Astrocyte (in vitro differentiated cells and primary cell): ENCODE measurements around the gene SENP1. TPM values are rescaled to one million over a fixed set of nuclear protein-coding genes. Genes with fewer than 3 reads are reported as not detected.

Source experiments
- DNase-seq: peaks from one replicate; pipeline ENCODE4 v3.0.0-alpha.2; 2010; ENCODE audit warnings: low read depth
- FAIRE-seq: peaks from 2 replicates; lab custom pipeline; 2011; peaks lifted over from hg19 to GRCh38; lab: Jason Lieb, UNC
- H2AFZ ChIP-seq: 2 replicates; pipeline ENCODE4 v1.6.0; 2012; ENCODE audit warnings: low read depth, low read length, inconsistent platforms
- H3K27ac ChIP-seq: 2 replicates; pipeline ENCODE4 v1.5.1; 2011; ENCODE audit warnings: low read depth, low read length, inconsistent platforms
- H3K27me3 ChIP-seq: 2 replicates; pipeline ENCODE4 v1.6.0; 2011; ENCODE audit warnings: low read length, inconsistent platforms; ENCODE audit not compliant: insufficient read depth
- H3K36me3 ChIP-seq: 2 replicates; pipeline ENCODE4 v1.5.1; 2011; ENCODE audit warnings: low read length, inconsistent platforms; ENCODE audit not compliant: insufficient read depth
- H3K4me1 ChIP-seq: 2 replicates; pipeline ENCODE4 v1.5.1; 2011; ENCODE audit warnings: low read length, inconsistent platforms; ENCODE audit not compliant: insufficient read depth
- H3K4me2 ChIP-seq: 2 replicates; pipeline ENCODE4 v1.6.0; 2012; ENCODE audit warnings: low read length, inconsistent platforms
- H3K4me3 ChIP-seq: 2 replicates; pipeline ENCODE4 v1.5.1; 2011; ENCODE audit warnings: low read depth, mild to moderate bottlenecking, low read length, inconsistent platforms; ENCODE audit not compliant: insufficient read depth
- H3K79me2 ChIP-seq: 2 replicates; pipeline ENCODE4 v1.6.0; 2012; ENCODE audit warnings: mild to moderate bottlenecking, low read length, inconsistent platforms; ENCODE audit not compliant: insufficient read depth
- H3K9ac ChIP-seq: 2 replicates; pipeline ENCODE4 v1.6.0; 2012; ENCODE audit warnings: mild to moderate bottlenecking, low read length, inconsistent platforms
- H3K9me3 ChIP-seq: 2 replicates; pipeline ENCODE4 v1.5.1; 2012; ENCODE audit warnings: low read depth, mild to moderate bottlenecking, low read length, inconsistent platforms; ENCODE audit not compliant: insufficient read depth
- H4K20me1 ChIP-seq: 2 replicates; pipeline ENCODE4 v1.6.0; 2012; ENCODE audit warnings: low read length, inconsistent platforms; ENCODE audit not compliant: insufficient read depth
- H3K27ac Mint-ChIP-seq: one replicate; pipeline ENCODE4 v1.8.0; 2021; ENCODE audit warnings: mild to moderate bottlenecking, mixed read lengths; ENCODE audit not compliant: unreplicated experiment
- H3K27me3 Mint-ChIP-seq: one replicate; pipeline ENCODE4 v1.8.0; 2021; ENCODE audit warnings: low read depth, mixed read lengths; ENCODE audit not compliant: unreplicated experiment
- H3K36me3 Mint-ChIP-seq: one replicate; pipeline ENCODE4 v1.8.0; 2021; ENCODE audit warnings: low read depth, mixed read lengths; ENCODE audit not compliant: unreplicated experiment
- H3K4me1 Mint-ChIP-seq: one replicate; pipeline ENCODE4 v1.8.0; 2021; ENCODE audit warnings: low read depth, mixed read lengths; ENCODE audit not compliant: unreplicated experiment
- H3K4me3 Mint-ChIP-seq: one replicate; pipeline ENCODE4 v1.8.0; 2021; ENCODE audit warnings: mild to moderate bottlenecking, moderate library complexity, mixed read lengths; ENCODE audit not compliant: unreplicated experiment
- H3K9me3 Mint-ChIP-seq: one replicate; pipeline ENCODE4 v1.8.0; 2021; ENCODE audit warnings: mild to moderate bottlenecking, mixed read lengths; ENCODE audit not compliant: unreplicated experiment
- EZH2 ChIP-seq: IDR thresholded peaks from 2 replicates; pipeline ENCODE4 v1.6.1; 2012; ENCODE audit warnings: mild to moderate bottlenecking, low read length, inconsistent platforms; ENCODE audit not compliant: insufficient read depth
- total RNA-seq: library from RNA; stranded (reverse); gene quantifications from 2 replicates; pipeline ENCODE4 v1.2.1, GENCODE V29; 2021
- TF ChIP-seq, protein P1 (sequence below): IDR thresholded peaks from 2 replicates; pipeline ENCODE4 v1.5.1; 2011; ENCODE audit warnings: low read depth, mild to moderate bottlenecking, inconsistent platforms, low read length, moderate library complexity; ENCODE audit not compliant: insufficient read depth

Gene SENP1
- total RNA-seq, 1 donor from 2014 or later: 13.6 TPM

DNA sequence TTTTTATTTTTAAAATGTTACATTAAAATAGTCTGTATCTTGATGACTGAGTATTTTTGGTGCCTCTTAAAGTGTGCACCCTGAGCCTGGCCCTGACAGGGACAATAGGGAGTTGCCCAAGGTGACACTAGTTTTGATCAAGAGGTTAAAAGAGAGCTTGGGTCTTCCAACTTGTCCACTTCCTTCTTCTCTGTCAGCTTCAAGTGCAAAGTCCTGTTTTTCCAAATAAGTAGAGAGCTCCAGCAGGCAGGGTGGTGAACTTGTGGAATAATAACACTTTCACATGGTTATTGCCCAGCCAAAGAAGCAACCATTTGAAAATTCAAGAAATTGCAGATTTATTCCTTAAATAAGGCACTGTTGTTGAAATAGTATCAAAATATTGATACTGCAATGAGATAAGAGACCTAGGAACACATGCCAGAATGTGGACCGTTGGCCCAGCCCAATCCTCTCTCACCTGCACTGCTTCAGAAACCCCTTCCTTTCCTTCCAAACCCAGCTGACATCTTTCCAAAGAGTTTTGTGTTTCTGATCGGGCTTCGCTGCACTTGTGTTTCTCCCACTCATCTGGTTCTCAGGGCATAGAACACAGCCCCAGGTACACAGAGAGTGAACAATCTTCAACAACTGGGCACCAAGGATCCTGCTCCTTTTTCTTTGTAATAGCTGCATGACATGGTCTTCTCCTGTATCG, 87.8 kb downstream of the SENP1 start:
- Histone ChIP-seq H3K27me3 (peaks cover 47% of the 10 kb centered on the region), H3K9ac (no peak overlapping the region), H2AFZ (no peak overlapping the region), H3K79me2 (no peaks in the 10 kb centered on the region), H4K20me1 (no peaks in the 10 kb centered on the region), H3K4me1 (no peaks in the 10 kb centered on the region), H3K36me3 (no peaks in the 10 kb centered on the region), H3K9me3 (no peaks in the 10 kb centered on the region), H3K27ac (no peak overlapping the region), H3K4me2 (no peak overlapping the region), H3K4me3 (no peak overlapping the region)
- H3K27me3 Mint-ChIP-seq: peaks cover 39% of the 10 kb centered on the region
- no peak overlapping the region for H3K27ac Mint-ChIP-seq
- DNase-seq (no peak), FAIRE-seq (no peak)
- no peaks in the 10 kb centered on the region for H3K9me3 Mint-ChIP-seq
- H3K4me3 Mint-ChIP-seq: no peak overlapping the region
- TF ChIP-seq EZH2: no peak
- TF ChIP-seq, protein P1, sequence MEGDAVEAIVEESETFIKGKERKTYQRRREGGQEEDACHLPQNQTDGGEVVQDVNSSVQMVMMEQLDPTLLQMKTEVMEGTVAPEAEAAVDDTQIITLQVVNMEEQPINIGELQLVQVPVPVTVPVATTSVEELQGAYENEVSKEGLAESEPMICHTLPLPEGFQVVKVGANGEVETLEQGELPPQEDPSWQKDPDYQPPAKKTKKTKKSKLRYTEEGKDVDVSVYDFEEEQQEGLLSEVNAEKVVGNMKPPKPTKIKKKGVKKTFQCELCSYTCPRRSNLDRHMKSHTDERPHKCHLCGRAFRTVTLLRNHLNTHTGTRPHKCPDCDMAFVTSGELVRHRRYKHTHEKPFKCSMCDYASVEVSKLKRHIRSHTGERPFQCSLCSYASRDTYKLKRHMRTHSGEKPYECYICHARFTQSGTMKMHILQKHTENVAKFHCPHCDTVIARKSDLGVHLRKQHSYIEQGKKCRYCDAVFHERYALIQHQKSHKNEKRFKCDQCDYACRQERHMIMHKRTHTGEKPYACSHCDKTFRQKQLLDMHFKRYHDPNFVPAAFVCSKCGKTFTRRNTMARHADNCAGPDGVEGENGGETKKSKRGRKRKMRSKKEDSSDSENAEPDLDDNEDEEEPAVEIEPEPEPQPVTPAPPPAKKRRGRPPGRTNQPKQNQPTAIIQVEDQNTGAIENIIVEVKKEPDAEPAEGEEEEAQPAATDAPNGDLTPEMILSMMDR: no peak
- no peaks in the 10 kb centered on the region for H3K36me3 Mint-ChIP-seq
- H3K4me1 Mint-ChIP-seq: peaks cover 2% of the 10 kb centered on the region

DNA sequence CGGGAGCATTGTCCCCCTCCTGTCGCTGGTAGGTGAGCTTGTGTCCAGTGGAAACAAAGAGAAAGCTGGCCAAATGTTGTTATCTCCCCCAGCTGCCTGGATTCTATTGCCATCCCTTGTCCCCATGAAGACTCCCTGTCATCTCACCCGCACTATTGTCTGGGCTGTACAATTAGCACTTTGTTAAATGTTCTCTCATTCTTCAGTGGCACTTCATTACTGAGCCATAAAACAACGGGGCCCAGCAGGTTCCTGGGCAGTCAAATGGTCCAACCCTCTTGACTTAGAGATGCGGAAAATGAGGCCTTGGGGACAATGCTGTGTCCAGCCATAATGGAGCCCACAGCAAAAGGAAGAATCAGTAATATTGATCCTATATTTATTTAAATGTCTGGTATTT, 88.4 kb downstream of the SENP1 start:
- peaks cover 44% of the 10 kb centered on the region for H3K27me3 ChIP-seq
- Mint-ChIP-seq H3K9me3 (no peaks in the 10 kb centered on the region), H3K4me3 (no peak overlapping the region), H3K4me1 (no peaks in the 10 kb centered on the region), H3K27me3 (peaks cover 40% of the 10 kb centered on the region), H3K27ac (no peak overlapping the region), H3K36me3 (no peaks in the 10 kb centered on the region)
- FAIRE-seq (no peak), DNase-seq (no peak)
- H3K27ac ChIP-seq: no peak overlapping the region
- H2AFZ ChIP-seq: no peak overlapping the region
- TF ChIP-seq, protein P1: no peak
- TF ChIP-seq EZH2: no peak
- no peak overlapping the region for H3K4me2 ChIP-seq
- H3K4me3 ChIP-seq: no peak overlapping the region
- no peaks in the 10 kb centered on the region for H3K9me3 ChIP-seq
- no peaks in the 10 kb centered on the region for H4K20me1 ChIP-seq
- H3K4me1 ChIP-seq: no peaks in the 10 kb centered on the region
- no peak overlapping the region for H3K9ac ChIP-seq
- H3K79me2 ChIP-seq: no peaks in the 10 kb centered on the region
- no peaks in the 10 kb centered on the region for H3K36me3 ChIP-seq

DNA sequence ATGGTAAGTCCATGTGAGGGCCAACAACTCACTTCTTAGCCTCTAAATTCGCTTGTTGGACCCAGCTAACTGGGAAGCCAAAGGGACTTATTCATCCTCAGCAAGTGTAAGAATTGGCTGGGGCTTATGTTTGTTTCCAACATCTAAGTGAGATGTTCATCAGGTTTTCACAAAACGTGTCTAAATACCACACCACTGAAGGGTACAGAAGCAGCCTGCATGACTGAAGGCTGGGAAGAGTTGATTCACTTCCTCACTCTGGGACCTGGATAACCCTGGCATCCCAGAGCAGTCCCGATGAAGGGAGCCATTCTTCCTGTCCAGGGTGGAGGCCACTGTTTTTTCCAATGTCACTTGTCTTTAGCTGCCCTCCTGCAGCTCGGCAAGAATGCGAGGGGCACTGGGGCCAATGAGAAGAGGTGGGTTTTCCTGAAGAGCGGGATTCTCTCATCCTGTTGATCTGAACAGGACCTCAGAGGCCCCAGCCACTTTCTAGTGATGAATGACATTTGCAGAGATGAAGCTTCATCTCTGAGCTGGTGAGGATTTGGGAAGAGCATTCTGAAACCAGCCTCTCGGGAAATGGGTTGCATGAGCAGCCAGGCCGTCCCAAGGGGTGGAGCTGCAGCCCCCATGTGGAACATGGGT, 89.4 kb downstream of the SENP1 start:
- Histone ChIP-seq H3K36me3 (no peaks in the 10 kb centered on the region), H3K27ac (no peak overlapping the region), H4K20me1 (no peaks in the 10 kb centered on the region), H3K79me2 (no peaks in the 10 kb centered on the region), H3K4me3 (no peak overlapping the region), H3K27me3 (peaks cover 44% of the 10 kb centered on the region), H3K9ac (no peak overlapping the region), H3K4me2 (no peak overlapping the region), H3K9me3 (no peaks in the 10 kb centered on the region), H3K4me1 (no peaks in the 10 kb centered on the region), H2AFZ (no peak overlapping the region)
- H3K4me1 Mint-ChIP-seq: no peaks in the 10 kb centered on the region
- no peak for TF ChIP-seq EZH2
- TF ChIP-seq, protein P1: no peak
- H3K36me3 Mint-ChIP-seq: no peaks in the 10 kb centered on the region
- no peak overlapping the region for H3K27ac Mint-ChIP-seq
- peaks cover 40% of the 10 kb centered on the region for H3K27me3 Mint-ChIP-seq
- DNase-seq (no peak), FAIRE-seq (no peak)
- H3K9me3 Mint-ChIP-seq: no peaks in the 10 kb centered on the region
- H3K4me3 Mint-ChIP-seq: no peak overlapping the region
